Measurements from ENCODE around the gene ZNF236.

The ZNF236 gene

GRCh38 chr18:76821875-76822505 is 367 bp upstream of the ZNF236 start:
- peak; percentile 71 to 74 for DNase-seq

- DNase-seq, result no peak
Measured at GRCh38 chr18:76823161-76823538, 793 bp downstream of the ZNF236 start.

- no peak for DNase-seq
Measured at GRCh38 chr18:76823587-76824011, 1.2 kb downstream of the ZNF236 start.

- DNase-seq, result no peak
Measured at GRCh38 chr18:76824145-76824676, 1.9 kb downstream of the ZNF236 start.

- DNase-seq, result no peak
Measured at GRCh38 chr18:76824754-76825153, 2.4 kb downstream of the ZNF236 start.

- no peak for DNase-seq
Measured at GRCh38 chr18:76827205-76828200, 5.1 kb downstream of the ZNF236 start.

- DNase-seq, result no peak
Measured at GRCh38 chr18:76834379-76834778, 12.0 kb downstream of the ZNF236 start.

GRCh38 chr18:76835380-76835779 is 13.0 kb downstream of the ZNF236 start:
- no peak for DNase-seq

GRCh38 chr18:76837071-76837470 is 14.7 kb downstream of the ZNF236 start:
- DNase-seq, result no peak

- DNase-seq, result no peak
Measured at GRCh38 chr18:76838182-76838581, 15.8 kb downstream of the ZNF236 start.

GRCh38 chr18:76839086-76839794 is 16.9 kb downstream of the ZNF236 start:
- DNase-seq, result no peak

- DNase-seq, result no peak
Measured at GRCh38 chr18:76842837-76843530, 20.6 kb downstream of the ZNF236 start.

- no peak for DNase-seq
Measured at GRCh38 chr18:76844144-76844543, 21.8 kb downstream of the ZNF236 start.

GRCh38 chr18:76844742-76845477 is 22.6 kb downstream of the ZNF236 start:
- DNase-seq, result no peak

- no peak for DNase-seq
Measured at GRCh38 chr18:76846217-76846616, 23.9 kb downstream of the ZNF236 start.

- no peak for DNase-seq
Measured at GRCh38 chr18:76847916-76848315, 25.6 kb downstream of the ZNF236 start.

GRCh38 chr18:76850112-76850511 is 27.8 kb downstream of the ZNF236 start:
- no peak for DNase-seq

GRCh38 chr18:76855594-76855993 is 33.2 kb downstream of the ZNF236 start:
- no peak for DNase-seq

- no peak for DNase-seq
Measured at GRCh38 chr18:76857476-76857875, 35.1 kb downstream of the ZNF236 start.

GRCh38 chr18:76859474-76860339 is 37.4 kb downstream of the ZNF236 start:
- no peak for DNase-seq

GRCh38 chr18:76860411-76860810 is 38.1 kb downstream of the ZNF236 start:
- DNase-seq, result no peak

Measured in CD4-positive, alpha-beta T cell treated with Interleukin-1 beta for 1 hour (primary cell).